T-helper 17 cell (primary cell): ENCODE data around the gene UNC5CL. TPM values are rescaled to one million over a fixed set of nuclear protein-coding genes. Genes with fewer than 3 reads are reported as not detected.
A peak's percentile ranks its signal among the peaks of the same experiment; 100 is the strongest.

ENCODE experiments used
- ATAC-seq: fragments of 150-1000 bp; cut with Tn5 transposase; 2 replicates; pipeline ENCODE4 v1.10.0; 2021; ENCODE audit warnings: mild to moderate bottlenecking, moderate library complexity
- DNase-seq, 3 donors: peaks; one replicate each; pipeline versions ENCODE4 v3.0.0 to v3.0.0-alpha.2; 2020 to 2021
- H3K9me3 ChIP-seq: one replicate; pipeline ENCODE4 v1.7.0; 2013; ENCODE audit warnings: low read length, mild to moderate bottlenecking; ENCODE audit not compliant: control insufficient read depth, poor library complexity, severe bottlenecking
- H3K27ac Mint-ChIP-seq: one replicate; pipeline ENCODE4 v1.8.0; 2022; ENCODE audit warnings: mild to moderate bottlenecking, moderate library complexity, mixed read lengths
- H3K27me3 Mint-ChIP-seq: one replicate; pipeline ENCODE4 v1.8.0; 2022; ENCODE audit warnings: mixed read lengths
- H3K36me3 Mint-ChIP-seq: one replicate; pipeline ENCODE4 v1.8.0; 2022; ENCODE audit warnings: low read depth, mixed read lengths
- H3K4me1 Mint-ChIP-seq: one replicate; pipeline ENCODE4 v1.8.0; 2022; ENCODE audit warnings: mild to moderate bottlenecking, mixed read lengths
- H3K4me3 Mint-ChIP-seq: one replicate; pipeline ENCODE4 v1.8.0; 2022; ENCODE audit warnings: mild to moderate bottlenecking, moderate library complexity, mixed read lengths
- total RNA-seq, 4 donors: library from RNA in 2 of 4; stranded (reverse) in 2 of 4; gene quantifications; one replicate each; pipeline ENCODE4 v1.2.3 and lab custom pipeline; 2022 to 2026

UNC5CL gene
- total RNA-seq, 2 donors from 2014 or later: 4.2 to 4.9 TPM

- Mint-ChIP-seq H3K4me1 (peaks cover 39% of the 10 kb centered on the region), H3K27me3 (no peaks in the 10 kb centered on the region), H3K27ac (peak overlapping the region; percentile 98), H3K4me3 (peak overlapping the region; percentile 97), H3K36me3 (peaks cover 4% of the 10 kb centered on the region)
- H3K9me3 ChIP-seq: no peaks in the 10 kb centered on the region
- ATAC-seq (peak; percentile 15), DNase-seq (peak; percentile 75 to 80 (median 80))
Observed at GRCh38 chr6:41073203-41073967, 34.4 kb upstream of the UNC5CL start.

DNA sequence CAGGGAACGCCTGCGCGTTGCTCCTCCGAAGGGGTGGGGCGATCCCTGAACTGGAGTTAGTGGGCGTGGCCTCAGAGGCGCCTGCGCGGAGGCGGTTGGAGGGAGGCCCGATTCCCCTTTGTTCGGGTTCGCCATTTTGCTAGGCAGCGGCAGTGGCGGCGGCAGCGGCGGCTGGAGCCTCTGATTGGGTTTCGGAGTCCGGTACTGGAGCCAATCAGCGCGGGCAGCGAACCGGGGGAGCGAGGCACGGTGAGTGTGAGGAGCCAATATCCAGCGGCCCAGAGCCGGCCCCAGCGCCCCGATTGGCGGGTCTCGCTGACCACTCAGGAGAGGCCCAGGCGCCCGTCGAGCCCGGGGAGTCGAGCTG is 33.8 kb upstream of the UNC5CL start, which contains the start of gene NFYA:
Gene NFYA (plus strand): TSS at position 139 of the 367 bp plus-strand sequence. CDS start 6,116 bp downstream, outside the sequence.
- H3K27me3 Mint-ChIP-seq: no peaks in the 10 kb centered on the region
- H3K4me3 Mint-ChIP-seq: peak within 1 kb of the TSS; percentile 97
- H3K27ac Mint-ChIP-seq: peak within 1 kb of the TSS; percentile 98
- DNase-seq (peak; percentile 99 to 100 (median 100)), ATAC-seq (peak; percentile 71)
- no peaks in the 10 kb centered on the region for H3K9me3 ChIP-seq
- peaks cover 39% of the 10 kb centered on the region for H3K4me1 Mint-ChIP-seq
- peaks cover 4% of the 10 kb centered on the region for H3K36me3 Mint-ChIP-seq

DNA sequence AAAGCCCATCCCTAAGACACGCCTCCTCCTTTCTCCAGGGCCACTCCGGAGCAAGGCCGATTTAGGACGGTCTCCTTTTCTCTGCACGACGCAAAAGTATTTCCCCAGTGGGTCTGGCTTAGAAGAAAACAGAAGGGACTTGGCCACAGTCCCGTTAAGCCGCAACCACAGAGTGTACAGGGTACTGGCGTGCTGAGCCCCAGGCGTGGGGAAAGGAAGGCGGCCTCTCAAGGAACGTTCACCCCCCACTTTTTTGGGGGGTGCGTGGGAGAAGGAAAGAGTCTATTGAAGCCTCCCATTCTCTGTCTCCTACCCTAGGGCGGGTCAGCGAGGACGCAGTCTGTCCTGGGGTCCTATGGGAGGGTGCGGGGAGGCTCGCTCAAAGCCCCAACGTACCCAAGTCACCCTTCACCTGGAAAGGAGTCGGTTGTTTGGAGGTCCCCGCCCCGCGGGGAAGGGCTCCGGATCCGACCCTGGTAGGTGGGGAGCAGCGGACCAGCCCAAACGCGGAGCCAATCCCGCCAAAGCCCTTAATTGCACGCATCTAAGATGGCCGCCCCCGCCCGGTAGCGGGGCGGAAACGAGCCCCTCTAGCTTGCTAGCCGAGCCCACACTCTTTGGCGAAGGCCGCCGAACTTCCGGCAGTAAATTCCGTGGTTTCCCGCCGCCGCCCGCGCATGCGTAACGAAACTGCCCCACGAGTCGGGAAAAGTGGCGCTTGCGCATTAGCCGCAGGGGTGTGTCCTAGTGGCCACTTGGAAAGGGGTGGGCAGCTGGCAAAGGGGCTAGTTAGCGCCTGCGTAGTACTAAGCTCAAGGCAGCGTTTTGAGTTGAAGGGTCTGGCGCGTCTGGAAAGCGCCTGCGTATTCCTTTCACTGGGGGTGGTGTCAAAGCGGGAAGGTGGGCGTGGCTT is 33.2 kb upstream of the UNC5CL start, which contains the start of gene OARD1:
Gene OARD1 (minus strand): TSS at position 434 of the 913 bp plus-strand sequence. CDS start 722 bp downstream, outside the sequence.
- Mint-ChIP-seq H3K4me3 (peak within 1 kb of the TSS; percentile 96), H3K27me3 (no peaks in the 10 kb centered on the region), H3K4me1 (peaks cover 44% of the 10 kb centered on the region), H3K27ac (peak within 1 kb of the TSS; percentile 98), H3K36me3 (peaks cover 7% of the 10 kb centered on the region)
- H3K9me3 ChIP-seq: no peaks in the 10 kb centered on the region
- ATAC-seq (peak; percentile 78), DNase-seq (peak; percentile 98 to 99 (median 99))

DNA sequence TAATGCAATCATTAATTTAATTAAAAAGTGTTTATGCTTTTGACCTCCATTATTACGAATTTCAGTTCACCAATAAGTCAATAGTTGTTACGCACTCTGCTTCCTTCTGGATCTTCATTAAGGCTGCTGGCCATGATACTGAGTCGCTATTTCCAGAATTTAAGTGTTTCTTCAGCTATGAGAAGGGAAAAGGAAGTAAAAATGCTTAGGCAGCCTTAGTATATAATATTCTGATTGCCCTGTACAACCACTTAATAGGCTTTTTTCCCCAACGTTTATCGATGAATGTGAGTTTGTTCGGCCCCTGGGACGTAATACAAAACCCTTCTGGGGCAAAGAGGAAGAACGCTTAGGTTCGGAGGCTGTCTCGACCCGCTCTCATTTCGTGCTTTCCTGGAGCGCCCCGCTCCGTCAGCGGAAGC is 32.5 kb upstream of the UNC5CL start:
- H3K4me1 Mint-ChIP-seq: peaks cover 50% of the 10 kb centered on the region
- no peak for DNase-seq
- peak overlapping the region; percentile 98 for H3K27ac Mint-ChIP-seq
- ATAC-seq: no peak
- H3K27me3 Mint-ChIP-seq: no peaks in the 10 kb centered on the region
- H3K4me3 Mint-ChIP-seq: peak overlapping the region; percentile 96
- no peaks in the 10 kb centered on the region for H3K9me3 ChIP-seq
- peaks cover 12% of the 10 kb centered on the region for H3K36me3 Mint-ChIP-seq

DNA sequence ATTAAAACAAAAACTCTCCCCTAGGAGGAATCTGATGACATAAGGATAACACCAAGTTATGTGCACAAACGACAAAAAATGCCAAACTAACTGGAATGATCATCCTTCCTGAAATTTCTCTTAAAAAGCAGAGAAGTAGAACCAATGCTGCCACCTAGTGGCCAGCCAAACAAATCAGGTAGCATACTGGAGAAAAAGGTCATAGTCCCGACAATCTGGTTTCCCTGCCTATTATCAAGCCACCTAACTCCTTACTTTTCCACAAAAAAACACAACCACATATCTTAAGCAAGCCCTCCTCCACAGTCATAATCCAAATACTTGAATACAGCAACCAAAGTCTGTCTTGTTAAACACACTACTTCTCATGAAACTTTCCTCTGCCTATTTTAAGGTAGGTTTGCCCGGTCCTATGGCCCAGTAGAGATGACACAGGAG is 27.9 kb upstream of the UNC5CL start:
- Mint-ChIP-seq H3K4me1 (peaks cover 24% of the 10 kb centered on the region), H3K27me3 (no peaks in the 10 kb centered on the region), H3K27ac (peak overlapping the region; percentile 86), H3K4me3 (no peak overlapping the region), H3K36me3 (peaks cover 11% of the 10 kb centered on the region)
- H3K9me3 ChIP-seq: no peaks in the 10 kb centered on the region
- DNase-seq (peak; percentile 32 to 51 (median 43)), ATAC-seq (no peak)

- ATAC-seq (no peak), DNase-seq (no peak)
- Mint-ChIP-seq H3K27me3 (no peaks in the 10 kb centered on the region), H3K4me3 (no peak overlapping the region), H3K4me1 (peaks cover 12% of the 10 kb centered on the region), H3K27ac (no peak overlapping the region), H3K36me3 (peaks cover 12% of the 10 kb centered on the region)
- H3K9me3 ChIP-seq: no peaks in the 10 kb centered on the region
Observed at GRCh38 chr6:41065550-41066026, 26.6 kb upstream of the UNC5CL start.

DNA sequence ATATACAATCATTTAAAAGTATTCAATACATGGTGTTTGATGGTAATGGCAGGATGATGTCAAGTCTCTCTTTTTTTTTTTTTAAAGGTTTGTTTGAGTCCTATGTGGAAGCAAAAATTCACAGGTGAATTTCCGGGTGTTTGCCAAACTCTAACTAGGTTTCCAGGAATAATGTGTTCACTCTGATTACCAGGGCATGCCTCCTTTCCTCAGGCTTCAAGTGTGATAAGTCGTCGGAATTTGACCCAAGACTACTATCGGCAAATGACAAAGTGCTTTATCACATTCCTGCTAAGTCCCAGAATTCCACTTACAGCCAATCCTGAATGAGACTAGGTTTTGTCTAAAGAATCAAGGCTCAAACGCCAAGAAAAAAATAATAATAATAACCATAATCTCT is 25.8 kb upstream of the UNC5CL start:
- no peaks in the 10 kb centered on the region for H3K27me3 Mint-ChIP-seq
- H3K9me3 ChIP-seq: no peaks in the 10 kb centered on the region
- no peak overlapping the region for H3K27ac Mint-ChIP-seq
- H3K36me3 Mint-ChIP-seq: peaks cover 12% of the 10 kb centered on the region
- ATAC-seq (no peak), DNase-seq (no peak)
- peaks cover 14% of the 10 kb centered on the region for H3K4me1 Mint-ChIP-seq
- H3K4me3 Mint-ChIP-seq: no peak overlapping the region

DNA sequence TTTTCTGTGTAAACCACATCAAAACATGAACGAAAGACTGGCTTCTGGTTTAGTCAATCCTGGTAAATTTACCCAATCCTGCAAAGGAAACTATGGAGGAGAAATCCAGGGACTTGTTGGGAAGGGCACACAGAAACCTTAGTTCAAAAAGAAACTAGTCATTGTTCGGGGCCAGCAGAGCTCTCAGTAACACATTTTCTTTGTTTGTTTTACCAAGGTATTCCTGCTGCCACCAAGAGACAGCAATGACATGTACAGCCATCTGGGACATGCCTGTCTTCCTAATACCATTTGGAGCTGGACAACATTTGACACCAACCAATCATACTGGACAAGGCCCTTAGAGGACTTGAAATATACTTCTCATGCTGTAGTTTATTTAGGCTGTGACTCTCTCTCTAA is 24.9 kb upstream of the UNC5CL start:
- ATAC-seq: no peak
- DNase-seq: no peak
- Mint-ChIP-seq H3K27ac (no peak overlapping the region), H3K4me3 (no peak overlapping the region), H3K36me3 (peaks cover 12% of the 10 kb centered on the region), H3K27me3 (no peaks in the 10 kb centered on the region), H3K4me1 (peaks cover 15% of the 10 kb centered on the region)
- H3K9me3 ChIP-seq: no peaks in the 10 kb centered on the region

- H3K36me3 Mint-ChIP-seq: peaks cover 8% of the 10 kb centered on the region
- ATAC-seq (no peak), DNase-seq (no peak)
- H3K4me3 Mint-ChIP-seq: no peak overlapping the region
- H3K27me3 Mint-ChIP-seq: no peaks in the 10 kb centered on the region
- H3K4me1 Mint-ChIP-seq: peaks cover 9% of the 10 kb centered on the region
- no peaks in the 10 kb centered on the region for H3K9me3 ChIP-seq
- H3K27ac Mint-ChIP-seq: no peak overlapping the region
Observed at GRCh38 chr6:41062056-41062455, 23.0 kb upstream of the UNC5CL start.

DNA sequence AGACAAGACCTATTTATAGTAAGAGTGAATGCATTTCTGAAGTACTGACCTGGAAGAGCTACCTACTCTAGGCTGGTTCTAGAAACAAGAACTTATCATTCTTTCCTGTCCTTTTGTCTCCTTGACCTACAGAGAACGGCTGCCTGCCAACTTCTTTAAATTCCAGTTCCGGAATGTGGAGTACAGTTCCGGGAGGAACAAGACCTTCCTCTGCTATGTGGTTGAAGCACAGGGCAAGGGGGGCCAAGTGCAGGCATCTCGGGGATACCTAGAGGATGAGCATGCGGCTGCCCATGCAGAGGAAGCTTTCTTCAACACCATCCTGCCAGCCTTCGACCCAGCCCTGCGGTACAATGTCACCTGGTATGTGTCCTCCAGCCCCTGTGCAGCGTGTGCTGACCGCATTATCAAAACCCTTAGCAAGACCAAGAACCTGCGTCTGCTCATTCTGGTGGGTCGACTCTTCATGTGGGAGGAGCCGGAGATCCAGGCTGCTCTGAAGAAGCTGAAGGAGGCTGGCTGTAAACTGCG is 22.2 kb upstream of the UNC5CL start:
- Mint-ChIP-seq H3K4me3 (no peak overlapping the region), H3K27ac (no peak overlapping the region), H3K27me3 (no peaks in the 10 kb centered on the region), H3K4me1 (peaks cover 5% of the 10 kb centered on the region), H3K36me3 (peaks cover 4% of the 10 kb centered on the region)
- no peaks in the 10 kb centered on the region for H3K9me3 ChIP-seq
- DNase-seq (no peak), ATAC-seq (no peak)

- H3K36me3 Mint-ChIP-seq: peaks cover 9% of the 10 kb centered on the region
- ATAC-seq: no peak
- no peak for DNase-seq
- peak overlapping the region; percentile 27 for H3K27ac Mint-ChIP-seq
- H3K4me1 Mint-ChIP-seq: peaks cover 5% of the 10 kb centered on the region
- H3K9me3 ChIP-seq: no peaks in the 10 kb centered on the region
- no peak overlapping the region for H3K4me3 Mint-ChIP-seq
- no peaks in the 10 kb centered on the region for H3K27me3 Mint-ChIP-seq
Observed at GRCh38 chr6:41059556-41059955, 20.5 kb upstream of the UNC5CL start.

GRCh38 chr6:41058783-41059181 is 19.8 kb upstream of the UNC5CL start:
- DNase-seq (no peak), ATAC-seq (no peak)
- H3K27ac Mint-ChIP-seq: no peak overlapping the region
- peaks cover 9% of the 10 kb centered on the region for H3K36me3 Mint-ChIP-seq
- H3K4me3 Mint-ChIP-seq: no peak overlapping the region
- no peaks in the 10 kb centered on the region for H3K9me3 ChIP-seq
- no peaks in the 10 kb centered on the region for H3K27me3 Mint-ChIP-seq
- peaks cover 5% of the 10 kb centered on the region for H3K4me1 Mint-ChIP-seq
